ENCODE data around the gene RASA3. TPM values are rescaled to one million over a fixed set of nuclear protein-coding genes. Genes with fewer than 3 reads are reported as not detected.
"Not testable (repeated sequence)": the region's sequence is repeated elsewhere in the genome, so short reads cannot be mapped to it uniquely, and the experiment has no call there.

RASA3 gene
- total RNA-seq, 2 experiments from 2014 or later, result 36.9 to 39.3 TPM

- CTCF ChIA-PET, result no interaction called here
- Mint-ChIP-seq H3K27ac (peak overlapping the region; percentile 4), H3K4me1 (ENCODE audit: low read depth) (peaks cover 73% of the 10 kb centered on the region), H3K4me3 (no peak overlapping the region), H3K27me3 (ENCODE audit: low read depth) (peaks cover 32% of the 10 kb centered on the region), H3K9me3 (ENCODE audit: insufficient read depth) (no peaks in the 10 kb centered on the region), H3K36me3 (ENCODE audit: low read depth) (no peaks in the 10 kb centered on the region)
- DNase-seq (no peak), ATAC-seq (no peak)
- POLR2A ChIA-PET, result no interaction called here
Observed at GRCh38 chr13:114153485-114154080, 21.2 kb upstream of the RASA3 start.

GRCh38 chr13:114152831-114153371 lies 20.5 kb upstream of the RASA3 start:
- ATAC-seq (no peak), DNase-seq (no peak)
- ChIA-PET POLR2A (interaction anchor here (1.3 kb wide), 1 partner anchor 12 kb away, joined by 3 read pairs; no protein-coding TSS in a partner anchor), CTCF (interaction anchor here (0.8 kb wide), 1 partner anchor 16 kb away, joined by 3 read pairs; no protein-coding TSS in a partner anchor)
- no peaks in the 10 kb centered on the region for H3K36me3 Mint-ChIP-seq (ENCODE audit: low read depth)
- H3K27ac Mint-ChIP-seq, result no peak overlapping the region
- H3K4me1 Mint-ChIP-seq (ENCODE audit: low read depth), result peaks cover 75% of the 10 kb centered on the region
- H3K9me3 Mint-ChIP-seq (ENCODE audit: insufficient read depth), result no peaks in the 10 kb centered on the region
- no peak overlapping the region for H3K4me3 Mint-ChIP-seq
- H3K27me3 Mint-ChIP-seq (ENCODE audit: low read depth), result peaks cover 27% of the 10 kb centered on the region

GRCh38 chr13:114152285-114152645 lies 19.8 kb upstream of the RASA3 start:
- H3K27ac Mint-ChIP-seq, result no peak overlapping the region
- ATAC-seq (no peak), DNase-seq (no peak)
- ChIA-PET CTCF (interaction anchor here (0.8 to 1.1 kb wide), 2 partner anchors 17 to 74 kb away, joined by 3 read pairs; no protein-coding TSS in a partner anchor), POLR2A (interaction anchor here (1.3 kb wide), 1 partner anchor 12 kb away, joined by 3 read pairs; no protein-coding TSS in a partner anchor)
- no peak overlapping the region for H3K4me3 Mint-ChIP-seq
- H3K36me3 Mint-ChIP-seq (ENCODE audit: low read depth), result no peaks in the 10 kb centered on the region
- peaks cover 27% of the 10 kb centered on the region for H3K27me3 Mint-ChIP-seq (ENCODE audit: low read depth)
- H3K9me3 Mint-ChIP-seq (ENCODE audit: insufficient read depth), result no peaks in the 10 kb centered on the region
- peaks cover 72% of the 10 kb centered on the region for H3K4me1 Mint-ChIP-seq (ENCODE audit: low read depth)

GRCh38 chr13:114151565-114152284 lies 19.3 kb upstream of the RASA3 start:
- POLR2A ChIA-PET, result interaction anchor here (0.6 to 1.3 kb wide), 2 partner anchors 11 to 114 kb away, joined by 3 read pairs; no protein-coding TSS in a partner anchor
- no peak overlapping the region for H3K27ac Mint-ChIP-seq
- no peaks in the 10 kb centered on the region for H3K36me3 Mint-ChIP-seq (ENCODE audit: low read depth)
- DNase-seq (no peak), ATAC-seq (no peak)
- no peaks in the 10 kb centered on the region for H3K9me3 Mint-ChIP-seq (ENCODE audit: insufficient read depth)
- H3K4me3 Mint-ChIP-seq, result no peak overlapping the region
- peaks cover 74% of the 10 kb centered on the region for H3K4me1 Mint-ChIP-seq (ENCODE audit: low read depth)
- CTCF ChIA-PET, result interaction anchor here (1.1 kb wide), 1 partner anchor 74 kb away, joined by 3 read pairs; no protein-coding TSS in a partner anchor
- H3K27me3 Mint-ChIP-seq (ENCODE audit: low read depth), result peaks cover 29% of the 10 kb centered on the region

- no peak for ATAC-seq
- ChIA-PET CTCF (no interaction called here), POLR2A (no interaction called here)
- Mint-ChIP-seq H3K4me1 (ENCODE audit: low read depth) (peaks cover 76% of the 10 kb centered on the region), H3K27ac (no peak overlapping the region), H3K27me3 (ENCODE audit: low read depth) (peaks cover 32% of the 10 kb centered on the region), H3K4me3 (no peak overlapping the region), H3K9me3 (ENCODE audit: insufficient read depth) (no peaks in the 10 kb centered on the region), H3K36me3 (ENCODE audit: low read depth) (no peaks in the 10 kb centered on the region)
- no peak for DNase-seq
Observed at GRCh38 chr13:114151031-114151430, 18.6 kb upstream of the RASA3 start.

- POLR2A ChIA-PET, result interaction anchor here (0.5 kb wide), 1 partner anchor 594 kb away, joined by 5 read pairs; no protein-coding TSS in a partner anchor
- H3K36me3 Mint-ChIP-seq (ENCODE audit: low read depth), result no peaks in the 10 kb centered on the region
Observed at GRCh38 chr13:114149774-114150740, 17.6 kb upstream of the RASA3 start.

GRCh38 chr13:114148886-114149285 lies 16.5 kb upstream of the RASA3 start:
- Mint-ChIP-seq H3K4me3 (peak overlapping the region; percentile 58), H3K4me1 (ENCODE audit: low read depth) (peaks cover 85% of the 10 kb centered on the region), H3K27me3 (ENCODE audit: low read depth) (peaks cover 41% of the 10 kb centered on the region), H3K27ac (peak overlapping the region; percentile 91)
- not testable (repeated sequence) for H3K36me3 Mint-ChIP-seq (ENCODE audit: low read depth); H3K9me3 Mint-ChIP-seq (ENCODE audit: insufficient read depth); DNase-seq; ATAC-seq
- POLR2A ChIA-PET, result interaction anchor here (0.9 to 1.5 kb wide), 4 partner anchors 18 to 38 kb away, joined by 3 to 10 read pairs (median 6); partner anchors contain the start of gene CFAP97D2
- CTCF ChIA-PET, result interaction anchor here (0.9 to 1.6 kb wide), 10 partner anchors 8 to 77 kb away, joined by 3 to 5 read pairs (median 4); no protein-coding TSS in a partner anchor

More at GRCh38 chr13:114149774-114150740, 17.6 kb upstream of the RASA3 start:
- CTCF ChIA-PET, result interaction anchor here (1.0 kb wide), 1 partner anchor 24 kb away, joined by 3 read pairs; no protein-coding TSS in a partner anchor
- ATAC-seq (no peak), DNase-seq (no peak)
- Mint-ChIP-seq H3K4me1 (ENCODE audit: low read depth) (peaks cover 86% of the 10 kb centered on the region), H3K27me3 (ENCODE audit: low read depth) (peaks cover 41% of the 10 kb centered on the region), H3K9me3 (ENCODE audit: insufficient read depth) (no peaks in the 10 kb centered on the region), H3K4me3 (no peak overlapping the region), H3K27ac (peak overlapping the region; percentile 60)

- Mint-ChIP-seq H3K9me3 (ENCODE audit: insufficient read depth) (no peaks in the 10 kb centered on the region), H3K4me3 (peak overlapping the region; percentile 58), H3K27me3 (ENCODE audit: low read depth) (peaks cover 37% of the 10 kb centered on the region), H3K36me3 (ENCODE audit: low read depth) (no peaks in the 10 kb centered on the region), H3K4me1 (ENCODE audit: low read depth) (peaks cover 81% of the 10 kb centered on the region), H3K27ac (peak overlapping the region; percentile 91)
- DNase-seq, result peak; percentile 93
- peak; percentile 94 for ATAC-seq
- POLR2A ChIA-PET, result interaction anchor here (0.9 to 1.5 kb wide), 4 partner anchors 18 to 38 kb away, joined by 3 to 10 read pairs (median 6); partner anchors contain the start of gene CFAP97D2
- CTCF ChIA-PET, result interaction anchor here (0.8 to 1.6 kb wide), 12 partner anchors 8 to 81 kb away, joined by 3 to 5 read pairs (median 4); no protein-coding TSS in a partner anchor
Observed at GRCh38 chr13:114148521-114148855, 16.1 kb upstream of the RASA3 start.

- Mint-ChIP-seq H3K27me3 (ENCODE audit: low read depth) (peaks cover 35% of the 10 kb centered on the region), H3K4me3 (peak overlapping the region; percentile 58), H3K36me3 (ENCODE audit: low read depth) (no peaks in the 10 kb centered on the region), H3K9me3 (ENCODE audit: insufficient read depth) (no peaks in the 10 kb centered on the region), H3K4me1 (ENCODE audit: low read depth) (peaks cover 77% of the 10 kb centered on the region), H3K27ac (peak overlapping the region; percentile 91)
- ChIA-PET CTCF (interaction anchor here (0.8 to 1.6 kb wide), 12 partner anchors 8 to 80 kb away, joined by 3 to 5 read pairs (median 4); no protein-coding TSS in a partner anchor), POLR2A (interaction anchor here (0.9 to 1.5 kb wide), 4 partner anchors 17 to 38 kb away, joined by 3 to 10 read pairs (median 6); partner anchors contain the start of gene CFAP97D2)
- ATAC-seq (peak; percentile 55), DNase-seq (no peak)
Observed at GRCh38 chr13:114147803-114148520, 15.5 kb upstream of the RASA3 start.

GRCh38 chr13:114146629-114147028 lies 14.2 kb upstream of the RASA3 start:
- ChIA-PET CTCF (interaction anchor here (1.0 to 1.6 kb wide), 2 partner anchors 19 to 80 kb away, joined by 4 to 6 read pairs; no protein-coding TSS in a partner anchor), POLR2A (no interaction called here)
- DNase-seq (no peak), ATAC-seq (no peak)
- Mint-ChIP-seq H3K27ac (peak overlapping the region; percentile 65), H3K9me3 (ENCODE audit: insufficient read depth) (no peaks in the 10 kb centered on the region), H3K4me3 (peak overlapping the region; percentile 32), H3K36me3 (ENCODE audit: low read depth) (no peaks in the 10 kb centered on the region), H3K4me1 (ENCODE audit: low read depth) (peaks cover 67% of the 10 kb centered on the region), H3K27me3 (ENCODE audit: low read depth) (peaks cover 28% of the 10 kb centered on the region)

Data from activated CD8-positive, alpha-beta T cell treated with anti-CD3 and anti-CD28 coated beads, Interleukin-2, amount 10 ng/mL, durations not matched to agents 7 days and 5 days (primary cell).